Measurements from ENCODE around the gene RNF144A. TPM values are rescaled to one million over a fixed set of nuclear protein-coding genes. Genes with fewer than 3 reads are reported as not detected.

RNF144A gene
- polyA plus RNA-seq, 4 donors: 1.4 to 5.0 (median 2.7) TPM

- DNase-seq (no peak), FAIRE-seq (no peak)
- H3K27ac ChIP-seq (ENCODE audit: low read depth in 1 of 3, low read length in 2 of 3): no peak overlapping the region
- H3K4me1 ChIP-seq (ENCODE audit: control insufficient read depth in 3 of 3, insufficient read depth in 2 of 3, low read depth in 1 of 3, low read length in 2 of 3): peaks cover 0 to 7% (median 3%) of the 10 kb centered on the region in 3 donors
- no peak overlapping the region for H3K4me3 ChIP-seq (ENCODE audit: low read depth in 1 of 3, low read length in 3 of 3)
- 84 to 88% (median 86%) methylated on average over 9 of the region's 9 CpGs for WGBS, 3 donors
- H3K9me3 ChIP-seq (ENCODE audit: control insufficient read depth in 2 of 2, insufficient read depth in 1 of 2, low read depth in 1 of 2, low read length in 1 of 2): no peaks in the 10 kb centered on the region
- peaks cover 0 to 5% (median 0%) of the 10 kb centered on the region in 3 donors for H3K27me3 ChIP-seq (ENCODE audit: control insufficient read depth in 3 of 3, insufficient read depth in 3 of 3, low read length in 3 of 3)
- no peaks in the 10 kb centered on the region for H3K36me3 ChIP-seq (ENCODE audit: control insufficient read depth in 3 of 3, insufficient read depth in 2 of 3, low read depth in 1 of 3, low read length in 3 of 3)
These were observed 3.6 kb upstream of the RNF144A start for GRCh38 chr2:6913415-6914157.

- WGBS, 3 donors: 64 to 83% (median 82%) methylated on average over 3 of the region's 3 CpGs
- Histone ChIP-seq H3K27me3 (ENCODE audit: control insufficient read depth in 3 of 3, insufficient read depth in 3 of 3, low read length in 3 of 3) (peaks cover 0 to 5% (median 0%) of the 10 kb centered on the region in 3 donors), H3K9me3 (ENCODE audit: control insufficient read depth in 2 of 2, insufficient read depth in 1 of 2, low read depth in 1 of 2, low read length in 1 of 2) (no peaks in the 10 kb centered on the region), H3K4me1 (ENCODE audit: control insufficient read depth in 3 of 3, insufficient read depth in 2 of 3, low read depth in 1 of 3, low read length in 2 of 3) (peaks cover 0 to 7% (median 0%) of the 10 kb centered on the region in 3 donors), H3K36me3 (ENCODE audit: control insufficient read depth in 3 of 3, insufficient read depth in 2 of 3, low read depth in 1 of 3, low read length in 3 of 3) (no peaks in the 10 kb centered on the region), H3K27ac (ENCODE audit: low read depth in 1 of 3, low read length in 2 of 3) (no peak overlapping the region), H3K4me3 (ENCODE audit: low read depth in 1 of 3, low read length in 3 of 3) (no peak overlapping the region)
- FAIRE-seq (no peak), DNase-seq (no peak)
These were observed 2.4 kb upstream of the RNF144A start for GRCh38 chr2:6914828-6915227.

GRCh38 chr2:6915399-6915798 is 1.8 kb upstream of the RNF144A start:
- 90 to 95% (median 91%) methylated on average over 2 of the region's 2 CpGs for WGBS, 3 donors
- Histone ChIP-seq H3K36me3 (ENCODE audit: control insufficient read depth in 3 of 3, insufficient read depth in 2 of 3, low read depth in 1 of 3, low read length in 3 of 3) (no peaks in the 10 kb centered on the region), H3K4me3 (ENCODE audit: low read depth in 1 of 3, low read length in 3 of 3) (no peak overlapping the region), H3K27ac (ENCODE audit: low read depth in 1 of 3, low read length in 2 of 3) (no peak overlapping the region), H3K27me3 (ENCODE audit: control insufficient read depth in 3 of 3, insufficient read depth in 3 of 3, low read length in 3 of 3) (peaks cover 0 to 5% (median 0%) of the 10 kb centered on the region in 3 donors), H3K9me3 (ENCODE audit: control insufficient read depth in 2 of 2, insufficient read depth in 1 of 2, low read depth in 1 of 2, low read length in 1 of 2) (no peaks in the 10 kb centered on the region), H3K4me1 (ENCODE audit: control insufficient read depth in 3 of 3, insufficient read depth in 2 of 3, low read depth in 1 of 3, low read length in 2 of 3) (peaks cover 0 to 7% (median 0%) of the 10 kb centered on the region in 3 donors)
- DNase-seq (no peak), FAIRE-seq (no peak)

DNA sequence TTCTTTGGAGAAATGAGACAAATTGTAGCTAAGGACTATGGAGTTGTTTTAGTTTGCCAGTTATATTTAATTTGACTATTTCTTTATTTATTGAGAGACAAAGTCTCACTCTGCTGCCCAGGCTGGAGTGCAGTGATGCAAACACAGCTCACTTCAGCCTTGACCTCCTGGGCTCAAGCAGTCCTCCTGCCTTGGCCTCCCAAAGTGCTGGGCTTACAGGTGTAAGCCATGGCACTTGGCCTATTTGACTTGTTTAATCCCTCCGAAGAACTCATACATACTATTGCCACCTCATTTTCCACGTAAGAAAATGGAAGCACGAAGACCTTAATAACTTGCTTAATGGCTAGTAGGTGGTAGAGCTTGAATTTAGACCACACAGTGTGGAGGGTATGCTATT is 988 bp upstream of the RNF144A start:
- Histone ChIP-seq H3K36me3 (ENCODE audit: control insufficient read depth in 3 of 3, insufficient read depth in 2 of 3, low read depth in 1 of 3, low read length in 3 of 3) (no peaks in the 10 kb centered on the region), H3K4me3 (ENCODE audit: low read depth in 1 of 3, low read length in 3 of 3) (no peak overlapping the region), H3K27me3 (ENCODE audit: control insufficient read depth in 3 of 3, insufficient read depth in 3 of 3, low read length in 3 of 3) (peaks cover 0 to 5% (median 0%) of the 10 kb centered on the region in 3 donors), H3K27ac (ENCODE audit: low read depth in 1 of 3, low read length in 2 of 3) (no peak overlapping the region), H3K9me3 (ENCODE audit: control insufficient read depth in 2 of 2, insufficient read depth in 1 of 2, low read depth in 1 of 2, low read length in 1 of 2) (no peaks in the 10 kb centered on the region), H3K4me1 (ENCODE audit: control insufficient read depth in 3 of 3, insufficient read depth in 2 of 3, low read depth in 1 of 3, low read length in 2 of 3) (peaks cover 0 to 8% (median 0%) of the 10 kb centered on the region in 3 donors)
- 81 to 96% (median 92%) methylated on average over 3 of the region's 3 CpGs for WGBS, 3 donors
- DNase-seq: no peak
- FAIRE-seq: no peak

DNA sequence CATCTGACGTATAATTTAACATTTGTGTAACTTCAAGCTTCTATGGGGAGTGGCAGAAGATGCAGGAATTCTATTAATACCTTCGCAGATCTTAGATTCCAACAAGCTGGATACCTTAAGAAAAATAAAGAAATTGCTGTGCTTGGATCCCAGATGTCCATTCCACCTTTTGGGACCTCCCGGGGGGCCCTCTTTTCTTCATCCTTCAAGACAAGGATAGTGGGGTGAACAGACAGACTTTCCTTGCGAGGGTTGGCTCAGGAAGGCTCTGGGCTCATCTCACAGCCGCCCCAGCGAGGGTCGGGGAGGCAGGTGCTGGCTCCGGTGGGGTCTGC is 509 bp upstream of the RNF144A start:
- no peak for DNase-seq
- Histone ChIP-seq H3K36me3 (ENCODE audit: control insufficient read depth in 3 of 3, insufficient read depth in 2 of 3, low read depth in 1 of 3, low read length in 3 of 3) (no peaks in the 10 kb centered on the region), H3K27ac (ENCODE audit: low read depth in 1 of 3, low read length in 2 of 3) (no peak overlapping the region), H3K4me3 (ENCODE audit: low read depth in 1 of 3, low read length in 3 of 3) (peak overlapping the region in 1 of 3 donors; percentile 87), H3K9me3 (ENCODE audit: control insufficient read depth in 2 of 2, insufficient read depth in 1 of 2, low read depth in 1 of 2, low read length in 1 of 2) (no peaks in the 10 kb centered on the region), H3K27me3 (ENCODE audit: control insufficient read depth in 3 of 3, insufficient read depth in 3 of 3, low read length in 3 of 3) (peaks cover 0 to 5% (median 0%) of the 10 kb centered on the region in 3 donors), H3K4me1 (ENCODE audit: control insufficient read depth in 3 of 3, insufficient read depth in 2 of 3, low read depth in 1 of 3, low read length in 2 of 3) (peaks cover 0 to 12% (median 0%) of the 10 kb centered on the region in 3 donors)
- WGBS, 3 donors: 39 to 54% (median 47%) methylated on average over 8 of the region's 8 CpGs
- no peak for FAIRE-seq

- Histone ChIP-seq H3K4me3 (ENCODE audit: low read depth in 1 of 3, low read length in 3 of 3) (peak overlapping the region; percentile 41 to 87 (median 73)), H3K4me1 (ENCODE audit: control insufficient read depth in 3 of 3, insufficient read depth in 2 of 3, low read depth in 1 of 3, low read length in 2 of 3) (peaks cover 0 to 12% (median 0%) of the 10 kb centered on the region in 3 donors), H3K36me3 (ENCODE audit: control insufficient read depth in 3 of 3, insufficient read depth in 2 of 3, low read depth in 1 of 3, low read length in 3 of 3) (no peaks in the 10 kb centered on the region), H3K27me3 (ENCODE audit: control insufficient read depth in 3 of 3, insufficient read depth in 3 of 3, low read length in 3 of 3) (peaks cover 0 to 5% (median 0%) of the 10 kb centered on the region in 3 donors), H3K27ac (ENCODE audit: low read depth in 1 of 3, low read length in 2 of 3) (peak overlapping the region in 2 of 3 donors; percentile 52 to 61), H3K9me3 (ENCODE audit: control insufficient read depth in 2 of 2, insufficient read depth in 1 of 2, low read depth in 1 of 2, low read length in 1 of 2) (no peaks in the 10 kb centered on the region)
- DNase-seq: peak in 1 of 2 donors; percentile 25
- no peak for FAIRE-seq
- WGBS, 3 donors: 1 to 7% (median 1%) methylated on average over 13 to 68 of the region's 68 CpGs
These were observed 679 bp downstream of the RNF144A start for GRCh38 chr2:6917761-6918421.

GRCh38 chr2:6919901-6920742 is 2.9 kb downstream of the RNF144A start:
- Histone ChIP-seq H3K27ac (ENCODE audit: low read depth in 1 of 3, low read length in 2 of 3) (no peak overlapping the region), H3K36me3 (ENCODE audit: control insufficient read depth in 3 of 3, insufficient read depth in 2 of 3, low read depth in 1 of 3, low read length in 3 of 3) (no peaks in the 10 kb centered on the region), H3K4me3 (ENCODE audit: low read depth in 1 of 3, low read length in 3 of 3) (no peak overlapping the region), H3K9me3 (ENCODE audit: control insufficient read depth in 2 of 2, insufficient read depth in 1 of 2, low read depth in 1 of 2, low read length in 1 of 2) (no peaks in the 10 kb centered on the region), H3K4me1 (ENCODE audit: control insufficient read depth in 3 of 3, insufficient read depth in 2 of 3, low read depth in 1 of 3, low read length in 2 of 3) (peaks cover 0 to 12% (median 0%) of the 10 kb centered on the region in 3 donors), H3K27me3 (ENCODE audit: control insufficient read depth in 3 of 3, insufficient read depth in 3 of 3, low read length in 3 of 3) (peaks cover 0 to 5% (median 0%) of the 10 kb centered on the region in 3 donors)
- DNase-seq: no peak
- FAIRE-seq: no peak
- WGBS, 3 donors: 78 to 86% (median 81%) methylated on average over 12 of the region's 12 CpGs

- FAIRE-seq (no peak), DNase-seq (no peak)
- H3K4me3 ChIP-seq (ENCODE audit: low read depth in 1 of 3, low read length in 3 of 3): no peak overlapping the region
- H3K4me1 ChIP-seq (ENCODE audit: control insufficient read depth in 3 of 3, insufficient read depth in 2 of 3, low read depth in 1 of 3, low read length in 2 of 3): peaks cover 0 to 12% (median 0%) of the 10 kb centered on the region in 3 donors
- no peak overlapping the region for H3K27ac ChIP-seq (ENCODE audit: low read depth in 1 of 3, low read length in 2 of 3)
- no peaks in the 10 kb centered on the region for H3K36me3 ChIP-seq (ENCODE audit: control insufficient read depth in 3 of 3, insufficient read depth in 2 of 3, low read depth in 1 of 3, low read length in 3 of 3)
- H3K27me3 ChIP-seq (ENCODE audit: control insufficient read depth in 3 of 3, insufficient read depth in 3 of 3, low read length in 3 of 3): peaks cover 0 to 5% (median 0%) of the 10 kb centered on the region in 3 donors
- 66 to 76% (median 74%) methylated on average over 4 of the region's 4 CpGs for WGBS, 3 donors
- H3K9me3 ChIP-seq (ENCODE audit: control insufficient read depth in 2 of 2, insufficient read depth in 1 of 2, low read depth in 1 of 2, low read length in 1 of 2): no peaks in the 10 kb centered on the region
These were observed 3.5 kb downstream of the RNF144A start for GRCh38 chr2:6920743-6921064.

Measured in small intestine (tissue), 7 donors.